GM13977 (cell line): ENCODE data around the gene NMD3.

Experiments
- DNase-seq: peaks from one replicate; pipeline ENCODE4 v3.0.0; 2012; ENCODE audit warnings: low spot score
- CTCF ChIP-seq: IDR thresholded peaks from 2 replicates; pipeline ENCODE4 v1.5.1; 2012; ENCODE audit warnings: mild to moderate bottlenecking, control low read depth; ENCODE audit not compliant: insufficient read depth; ENCODE audit errors: extremely low read depth, missing control alignments
- in situ Hi-C: fragments of 300-500 bp; cut with MboI; formaldehyde crosslinking; loops from one replicate; pipeline ENCODE4 v1.12.0; 2022; ENCODE audit warnings: low sequenced_read_pairs, low pct_unique_long_range_greater_than_20kb, mixed read lengths, inconsistent platforms; ENCODE audit not compliant: unreplicated experiment

The NMD3 gene

GRCh38 chr3:161265916-161266571 lies 44.9 kb downstream of the NMD3 start:
- DNase-seq: no peak
- TF ChIP-seq CTCF: no peak
- in situ Hi-C loops: no loop called here

DNA sequence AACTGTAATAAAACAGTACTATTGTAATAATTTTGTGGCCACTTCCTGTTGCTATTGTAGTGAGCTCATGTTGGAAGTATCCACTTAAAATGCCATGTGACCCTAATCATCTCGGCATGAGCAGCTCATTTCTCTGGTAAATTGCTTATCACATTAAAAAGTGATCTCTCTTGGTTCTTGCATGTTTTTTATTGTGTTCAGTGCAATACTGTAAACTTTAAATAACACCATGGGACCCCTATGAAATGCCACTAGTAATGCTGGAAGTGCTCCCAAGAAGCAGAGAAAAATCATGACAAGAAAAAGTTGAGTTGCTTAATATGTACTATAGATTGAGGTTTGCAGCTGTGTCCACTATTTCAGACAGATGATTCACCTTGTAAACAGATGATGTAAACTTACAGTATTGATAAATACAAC lies 45.6 kb downstream of the NMD3 start:
- DNase-seq: no peak
- no peak for TF ChIP-seq CTCF
- in situ Hi-C loops: no loop called here

GRCh38 chr3:161267646-161268045 lies 46.5 kb downstream of the NMD3 start:
- in situ Hi-C loops: no loop called here
- TF ChIP-seq CTCF: no peak
- DNase-seq: no peak

DNA sequence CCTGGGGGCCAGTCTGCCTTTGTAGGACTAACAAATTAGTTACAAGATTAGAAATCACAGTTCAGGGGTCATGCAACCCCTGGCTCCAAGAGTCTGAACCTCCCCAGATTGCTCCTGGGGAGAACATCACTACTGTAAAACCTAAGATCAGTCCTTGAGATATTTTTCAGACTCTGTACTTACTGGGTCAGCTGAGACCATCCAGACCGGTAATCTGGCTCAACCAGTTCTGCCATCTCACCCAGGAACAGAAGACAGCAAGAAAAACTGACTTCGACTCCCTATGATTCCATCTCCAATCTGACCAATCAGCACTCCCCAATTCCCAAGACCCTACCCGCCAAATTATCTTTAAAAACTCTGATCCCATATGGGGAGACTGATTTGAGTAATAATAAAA lies 47.5 kb downstream of the NMD3 start:
- DNase-seq: no peak
- in situ Hi-C loops: no loop called here
- no peak for TF ChIP-seq CTCF

- no peak for DNase-seq
- TF ChIP-seq CTCF: no peak
- in situ Hi-C loops: loop anchor here (10.0 kb wide), 2 partner anchors 134 to 316 kb away; no protein-coding TSS in a partner anchor
Observed at GRCh38 chr3:161270991-161271390, 49.9 kb downstream of the NMD3 start.

DNA sequence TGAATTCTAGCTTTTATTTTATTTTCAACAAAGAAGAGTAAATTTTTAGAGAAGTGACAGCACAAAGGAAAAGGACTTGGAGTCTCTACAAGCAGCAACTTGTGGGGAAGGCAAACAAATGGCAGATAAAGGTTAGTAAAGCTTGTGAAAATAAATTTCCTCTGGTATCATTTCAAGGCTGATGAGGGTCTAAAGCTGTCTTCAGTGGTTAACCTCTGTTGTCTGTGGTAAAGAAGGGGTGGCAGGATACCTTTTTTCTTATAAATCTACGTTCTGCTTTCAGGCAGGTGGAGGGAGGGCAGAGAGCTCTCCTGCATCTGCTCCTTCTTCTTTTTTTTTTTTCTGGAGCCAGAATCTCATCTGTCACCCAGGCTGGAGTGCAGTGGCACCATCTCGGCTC lies 50.5 kb downstream of the NMD3 start:
- DNase-seq: no peak
- TF ChIP-seq CTCF: no peak
- in situ Hi-C loops: loop anchor here (10.0 kb wide), 2 partner anchors 133 to 317 kb away; no protein-coding TSS in a partner anchor
